Fibroblast of the aortic adventitia (primary cell): Measurements from ENCODE around the gene HTR1D. TPM values are rescaled to one million over a fixed set of nuclear protein-coding genes. Genes with fewer than 3 reads are reported as not detected.
"Not testable (repeated sequence)": the region's sequence is repeated elsewhere in the genome, so short reads cannot be mapped to it uniquely, and the experiment has no call there.

Experiments used
- DNase-seq: peaks from one replicate; pipeline ENCODE4 v3.0.0-alpha.2; 2010; ENCODE audit warnings: low read depth
- H3K4me3 ChIP-seq: 2 replicates; pipeline ENCODE4 v1.5.1; 2011; ENCODE audit warnings: low read depth, mild to moderate bottlenecking, control low read depth, low read length, moderate library complexity
- CTCF ChIP-seq: IDR thresholded peaks from 2 replicates; pipeline ENCODE4 v1.5.1; 2011; ENCODE audit warnings: mild to moderate bottlenecking, low read length, control low read depth, inconsistent platforms; ENCODE audit not compliant: insufficient read depth
- total RNA-seq: library from RNA; depleted of rRNA; stranded (reverse); fragments of >200 nt; gene quantifications from 2 replicates; pipeline ENCODE4 v1.2.3, GENCODE V29; 2012; ENCODE audit warnings: low replicate concordance

HTR1D gene
- total RNA-seq, 1 donor: not detected

- no peak overlapping the region for H3K4me3 ChIP-seq
- no peak for TF ChIP-seq CTCF
- no peak for DNase-seq
Measured at GRCh38 chr1:23209770-23210169, 7.5 kb downstream of the HTR1D start.

- no peak for TF ChIP-seq CTCF
- DNase-seq: no peak
- no peak overlapping the region for H3K4me3 ChIP-seq
Measured at GRCh38 chr1:23208527-23208926, 8.8 kb downstream of the HTR1D start.

- not testable (repeated sequence) for DNase-seq, H3K4me3 ChIP-seq
Measured at GRCh38 chr1:23207733-23208132, 9.6 kb downstream of the HTR1D start.

- no peak for TF ChIP-seq CTCF
- no peak overlapping the region for H3K4me3 ChIP-seq
- DNase-seq: peak; percentile 40
Measured at GRCh38 chr1:23202263-23202749, 15.0 kb downstream of the HTR1D start.

GRCh38 chr1:23200883-23201282, 16.4 kb downstream of the HTR1D start:
- DNase-seq: no peak
- TF ChIP-seq CTCF: no peak
- no peak overlapping the region for H3K4me3 ChIP-seq

- peak; percentile 37 for TF ChIP-seq CTCF
- DNase-seq: peak; percentile 90
- no peak overlapping the region for H3K4me3 ChIP-seq
Measured at GRCh38 chr1:23198373-23198772, 18.9 kb downstream of the HTR1D start.

GRCh38 chr1:23196627-23197328, 20.5 kb downstream of the HTR1D start:
- H3K4me3 ChIP-seq: no peak overlapping the region
- no peak for TF ChIP-seq CTCF
- peak; percentile 92 for DNase-seq
